Measurements from ENCODE around the gene NME3.

The NME3 gene

DNA sequence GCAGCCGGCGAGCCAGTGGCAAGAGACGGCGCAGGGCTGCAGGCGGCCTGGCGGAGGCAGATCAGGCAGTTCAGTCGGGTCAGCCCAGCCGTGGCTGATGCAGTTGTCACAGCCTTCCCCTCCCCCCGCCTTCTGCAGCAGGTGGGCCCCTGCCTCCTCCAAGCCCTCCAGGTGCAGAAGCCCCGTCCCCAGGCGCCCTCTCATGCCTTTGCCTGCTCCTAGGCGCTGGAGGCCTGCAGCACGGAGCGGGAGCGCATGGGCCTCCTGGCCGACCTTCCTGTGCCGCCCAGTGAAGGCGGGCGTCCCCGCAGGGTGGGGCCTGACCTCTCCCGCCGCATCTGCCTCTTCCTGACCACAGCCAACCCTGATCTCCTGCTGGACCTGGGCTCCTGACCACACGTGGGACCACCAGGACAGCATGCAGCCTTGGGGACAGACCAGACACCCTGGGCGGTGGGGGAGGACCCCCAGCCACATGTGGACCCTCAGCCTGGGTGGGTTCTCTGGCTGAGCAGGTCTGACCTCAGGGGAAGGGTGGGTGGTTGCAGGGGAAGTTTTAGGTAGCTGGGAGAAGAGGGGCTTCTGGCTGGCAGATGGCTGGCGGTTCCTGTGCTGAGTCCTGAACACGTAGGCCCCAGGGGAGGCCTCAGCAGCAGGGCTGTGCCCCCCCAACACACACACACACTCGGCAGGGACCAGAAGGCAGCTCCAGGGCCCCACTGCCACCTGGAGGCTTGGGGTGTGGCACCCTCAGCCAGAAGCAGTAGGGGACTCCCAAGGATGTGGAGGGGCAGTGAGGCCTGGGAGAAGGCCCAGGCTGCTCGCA lies 4.7 kb upstream of the NME3 start:
- no peak overlapping the region for H3K4me3 ChIP-seq (ENCODE audit: low read depth in 1 of 5, low read length in 5 of 5)
- peaks cover 0 to 57% (median 43%) of the 10 kb centered on the region in 5 donors for H3K36me3 ChIP-seq (ENCODE audit: control insufficient read depth in 5 of 5, insufficient read depth in 5 of 5, low read length in 5 of 5)
- no peaks in the 10 kb centered on the region for H3K9me3 ChIP-seq (ENCODE audit: control insufficient read depth in 5 of 5, low read length in 5 of 5)
- H3K27me3 ChIP-seq (ENCODE audit: control insufficient read depth in 5 of 5, insufficient read depth in 4 of 5, low read length in 5 of 5) = no peaks in the 10 kb centered on the region
- no peak overlapping the region for H3K27ac ChIP-seq (ENCODE audit: low read depth, low read length)
- peaks cover 7 to 39% (median 37%) of the 10 kb centered on the region in 5 donors for H3K4me1 ChIP-seq (ENCODE audit: control insufficient read depth in 5 of 5, insufficient read depth in 5 of 5, low read length in 5 of 5)
- H3K9ac ChIP-seq (ENCODE audit: low read length in 5 of 5) = no peak overlapping the region

DNA sequence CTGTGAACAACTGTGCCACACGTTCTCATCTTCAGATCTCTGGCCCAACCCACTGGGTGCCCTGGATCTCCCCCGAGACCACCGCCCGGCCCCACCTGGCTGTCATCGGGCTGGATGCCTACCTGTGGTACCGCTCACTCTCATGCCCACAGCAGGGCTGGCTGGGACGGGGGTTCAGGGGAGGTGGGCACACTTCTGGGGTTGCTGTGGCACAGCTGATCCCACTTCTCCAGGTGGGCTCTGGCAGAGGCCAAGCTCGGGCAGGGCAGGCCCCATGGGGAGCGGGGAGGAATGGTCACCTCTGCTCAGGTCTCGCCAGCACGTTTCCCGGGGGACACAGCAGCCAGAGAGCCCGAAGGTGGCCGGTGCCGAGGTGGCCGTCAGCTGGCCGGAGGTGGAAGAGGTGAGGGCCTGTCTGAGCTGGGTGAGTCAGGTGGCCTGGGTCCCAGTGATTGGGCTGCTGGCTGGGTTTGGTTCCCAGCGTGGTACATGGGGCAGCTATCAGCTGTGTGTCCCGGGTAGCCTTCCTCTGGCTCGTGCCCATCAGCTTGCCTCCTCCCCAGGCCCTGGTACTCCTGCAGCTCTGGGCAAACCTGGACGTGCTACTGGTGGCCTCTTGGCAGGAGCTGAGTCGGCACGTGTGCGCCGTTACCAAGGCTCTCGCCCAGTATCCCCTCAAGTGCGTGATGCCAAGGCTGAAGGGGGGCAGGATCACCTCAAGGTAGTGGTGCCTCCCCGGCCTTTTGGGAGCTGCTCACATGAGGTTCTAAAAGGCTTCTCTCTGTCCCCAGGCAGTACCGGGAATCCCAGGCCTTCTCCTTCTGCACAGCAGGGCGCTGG lies 3.9 kb upstream of the NME3 start:
- H3K27ac ChIP-seq (ENCODE audit: low read depth, low read length) = no peak overlapping the region
- H3K9me3 ChIP-seq (ENCODE audit: control insufficient read depth in 5 of 5, low read length in 5 of 5) = no peaks in the 10 kb centered on the region
- peaks cover 7 to 43% (median 39%) of the 10 kb centered on the region in 5 donors for H3K4me1 ChIP-seq (ENCODE audit: control insufficient read depth in 5 of 5, insufficient read depth in 5 of 5, low read length in 5 of 5)
- H3K27me3 ChIP-seq (ENCODE audit: control insufficient read depth in 5 of 5, insufficient read depth in 4 of 5, low read length in 5 of 5) = no peaks in the 10 kb centered on the region
- H3K9ac ChIP-seq (ENCODE audit: low read length in 5 of 5) = peak overlapping the region in 1 of 5 donors; percentile 84
- H3K4me3 ChIP-seq (ENCODE audit: low read depth in 1 of 5, low read length in 5 of 5) = no peak overlapping the region
- peaks cover 0 to 49% (median 38%) of the 10 kb centered on the region in 5 donors for H3K36me3 ChIP-seq (ENCODE audit: control insufficient read depth in 5 of 5, insufficient read depth in 5 of 5, low read length in 5 of 5)

DNA sequence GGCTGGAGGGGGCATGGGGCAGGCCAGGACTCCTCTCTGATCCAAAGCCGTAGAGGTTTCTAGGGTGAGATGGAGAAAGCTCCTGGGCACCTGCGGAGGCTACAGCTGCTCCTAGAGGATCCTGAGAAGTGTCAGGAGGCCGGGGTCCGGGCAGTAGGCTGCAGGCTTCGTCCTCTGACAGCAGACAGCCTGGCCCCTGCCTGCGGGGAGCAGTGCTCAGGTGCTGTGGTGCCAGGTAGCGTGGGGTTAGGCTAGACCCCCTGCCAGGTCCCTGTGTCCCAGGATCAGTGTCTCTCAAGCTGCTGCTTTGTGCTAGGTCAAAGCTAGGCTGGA lies 3.1 kb upstream of the NME3 start:
- no peaks in the 10 kb centered on the region for H3K27me3 ChIP-seq (ENCODE audit: control insufficient read depth in 5 of 5, insufficient read depth in 4 of 5, low read length in 5 of 5)
- H3K9ac ChIP-seq (ENCODE audit: low read length in 5 of 5) = peak overlapping the region in 3 of 5 donors; percentile 84 to 91 (median 88)
- peak overlapping the region in 3 of 5 donors; percentile 89 to 96 (median 91) for H3K4me3 ChIP-seq (ENCODE audit: low read depth in 1 of 5, low read length in 5 of 5)
- no peaks in the 10 kb centered on the region for H3K9me3 ChIP-seq (ENCODE audit: control insufficient read depth in 5 of 5, low read length in 5 of 5)
- peaks cover 0 to 45% (median 37%) of the 10 kb centered on the region in 5 donors for H3K36me3 ChIP-seq (ENCODE audit: control insufficient read depth in 5 of 5, insufficient read depth in 5 of 5, low read length in 5 of 5)
- peaks cover 7 to 45% (median 40%) of the 10 kb centered on the region in 5 donors for H3K4me1 ChIP-seq (ENCODE audit: control insufficient read depth in 5 of 5, insufficient read depth in 5 of 5, low read length in 5 of 5)
- H3K27ac ChIP-seq (ENCODE audit: low read depth, low read length) = no peak overlapping the region

DNA sequence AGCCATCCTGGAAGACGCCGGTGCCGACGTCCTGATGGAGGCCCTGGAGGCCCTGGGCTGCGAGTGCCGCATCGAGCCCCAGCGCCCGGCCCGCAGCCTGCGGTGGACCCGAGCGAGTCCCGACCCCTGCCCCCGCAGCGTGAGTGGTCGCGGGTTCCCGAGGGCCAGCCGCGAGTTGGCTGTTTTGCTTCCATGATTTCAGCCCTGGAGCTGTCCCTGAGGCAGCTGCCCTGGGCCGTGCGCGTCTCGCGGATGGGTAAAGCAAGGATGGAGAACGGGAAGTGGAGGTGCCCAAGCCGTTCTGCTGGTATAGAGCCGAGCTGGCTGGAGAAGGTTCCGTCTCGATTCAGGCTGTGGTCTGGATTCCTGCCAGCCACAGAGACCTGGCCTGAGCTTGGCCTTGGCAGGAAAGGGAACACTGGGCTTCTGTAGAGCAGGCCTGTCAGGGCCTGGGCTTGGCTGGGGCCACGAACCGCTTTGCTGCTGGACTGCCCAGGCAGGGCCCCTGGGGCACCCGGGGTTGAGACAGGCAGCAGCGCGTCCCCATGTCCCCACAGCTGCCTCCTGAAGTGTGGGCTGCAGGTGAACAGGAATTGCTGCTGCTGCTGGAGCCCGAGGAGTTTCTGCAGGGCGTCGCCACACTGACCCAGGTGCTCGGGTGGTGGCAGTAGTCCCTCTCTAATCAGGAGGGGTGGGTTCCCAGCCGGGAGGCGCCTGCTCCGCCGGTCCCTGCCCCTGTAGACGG lies 2.5 kb upstream of the NME3 start:
- H3K36me3 ChIP-seq (ENCODE audit: control insufficient read depth in 5 of 5, insufficient read depth in 5 of 5, low read length in 5 of 5) = peaks cover 0 to 44% (median 34%) of the 10 kb centered on the region in 5 donors
- H3K4me1 ChIP-seq (ENCODE audit: control insufficient read depth in 5 of 5, insufficient read depth in 5 of 5, low read length in 5 of 5) = peaks cover 7 to 45% (median 40%) of the 10 kb centered on the region in 5 donors
- no peaks in the 10 kb centered on the region for H3K27me3 ChIP-seq (ENCODE audit: control insufficient read depth in 5 of 5, insufficient read depth in 4 of 5, low read length in 5 of 5)
- no peaks in the 10 kb centered on the region for H3K9me3 ChIP-seq (ENCODE audit: control insufficient read depth in 5 of 5, low read length in 5 of 5)
- peak overlapping the region; percentile 16 to 91 (median 88) for H3K9ac ChIP-seq (ENCODE audit: low read length in 5 of 5)
- peak overlapping the region; percentile 62 for H3K27ac ChIP-seq (ENCODE audit: low read depth, low read length)
- peak overlapping the region; percentile 55 to 96 (median 89) for H3K4me3 ChIP-seq (ENCODE audit: low read depth in 1 of 5, low read length in 5 of 5)

DNA sequence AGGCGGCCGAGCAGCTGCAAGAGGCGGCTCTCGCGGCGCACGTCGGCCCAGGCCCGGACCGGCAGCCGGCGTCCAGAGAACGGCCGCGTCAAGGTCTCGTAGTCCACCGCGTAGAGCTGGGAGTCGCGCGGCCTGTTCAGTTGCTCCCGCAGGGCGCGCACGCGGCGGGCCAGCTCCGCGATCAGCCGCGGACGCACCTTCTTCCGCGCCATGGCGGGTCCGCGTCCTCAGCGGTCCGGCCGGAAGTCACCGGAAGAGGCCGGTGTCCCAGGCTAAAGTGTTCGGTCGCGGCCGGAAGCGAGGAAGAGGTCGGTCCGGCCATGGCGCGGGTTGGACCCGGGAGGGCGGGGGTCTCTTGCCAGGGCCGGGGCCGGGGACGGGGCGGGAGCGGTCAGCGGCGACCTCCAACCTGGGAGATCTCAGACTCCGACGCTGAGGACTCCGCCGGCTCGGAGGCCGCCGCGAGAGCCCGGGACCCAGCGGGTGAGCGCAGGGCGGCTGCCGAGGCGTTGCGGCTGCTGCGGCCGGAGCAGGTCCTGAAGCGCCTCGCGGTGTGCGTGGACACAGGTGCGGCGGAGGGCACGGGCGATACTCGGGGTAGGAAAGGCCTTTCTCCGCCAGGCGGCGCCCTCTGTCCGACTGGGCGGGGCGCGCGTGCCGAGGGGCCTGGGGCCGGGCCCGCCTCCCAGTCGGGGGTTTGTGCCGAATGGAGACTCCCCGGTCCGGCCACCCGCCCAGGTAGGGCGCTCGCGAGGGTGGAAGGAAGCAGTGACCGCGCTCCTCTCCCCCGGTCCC lies 1.8 kb upstream of the NME3 start, which contains the start of gene MRPS34:
Gene MRPS34, minus strand, starts transcription at position 227 of the 795 bp plus-strand sequence. Its CDS starts 15 bp downstream, at position 212.
- H3K27ac ChIP-seq (ENCODE audit: low read depth, low read length) = peak within 1 kb of the TSS; percentile 62
- peaks cover 0 to 45% (median 38%) of the 10 kb centered on the region in 5 donors for H3K36me3 ChIP-seq (ENCODE audit: control insufficient read depth in 5 of 5, insufficient read depth in 5 of 5, low read length in 5 of 5)
- H3K9ac ChIP-seq (ENCODE audit: low read length in 5 of 5) = peak within 1 kb of the TSS; percentile 26 to 91 (median 88)
- peak within 1 kb of the TSS; percentile 73 to 96 (median 90) for H3K4me3 ChIP-seq (ENCODE audit: low read depth in 1 of 5, low read length in 5 of 5)
- H3K27me3 ChIP-seq (ENCODE audit: control insufficient read depth in 5 of 5, insufficient read depth in 4 of 5, low read length in 5 of 5) = no peaks in the 10 kb centered on the region
- no peaks in the 10 kb centered on the region for H3K9me3 ChIP-seq (ENCODE audit: control insufficient read depth in 5 of 5, low read length in 5 of 5)
- H3K4me1 ChIP-seq (ENCODE audit: control insufficient read depth in 5 of 5, insufficient read depth in 5 of 5, low read length in 5 of 5) = peaks cover 7 to 45% (median 40%) of the 10 kb centered on the region in 5 donors

DNA sequence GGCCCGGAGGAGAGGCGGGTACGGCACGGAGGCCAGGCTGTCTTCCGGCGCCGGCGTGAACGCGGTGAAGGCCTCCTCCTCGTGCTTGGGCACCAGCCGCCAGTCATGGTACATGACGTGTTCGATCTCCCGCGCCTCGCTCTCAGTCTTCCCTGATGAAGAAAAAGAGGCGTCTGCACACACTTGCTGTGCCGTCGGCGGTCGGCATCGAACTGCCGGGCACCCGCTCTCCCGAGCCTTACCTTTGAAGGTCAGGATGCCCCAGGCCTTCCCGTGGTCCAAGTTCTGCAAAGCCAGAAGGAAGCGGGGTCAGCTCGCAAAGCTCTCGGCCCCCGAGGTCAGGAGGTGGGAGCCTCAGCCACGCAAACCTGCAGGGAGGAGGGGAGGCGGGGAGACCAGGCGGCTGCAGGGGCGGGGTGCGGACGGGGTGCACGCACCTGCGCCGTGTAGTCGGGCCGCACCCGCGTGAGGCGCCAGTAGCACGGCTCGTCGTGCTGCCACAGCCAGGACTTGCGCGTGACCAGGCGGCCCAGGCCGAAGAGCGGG lies 1.1 kb upstream of the NME3 start, which contains the start of gene EME2:
Gene EME2, plus strand, starts transcription at position 449 of the 546 bp plus-strand sequence. CDS start 418 bp downstream, outside the sequence.
- Histone ChIP-seq H3K9me3 (ENCODE audit: control insufficient read depth in 5 of 5, low read length in 5 of 5) (no peaks in the 10 kb centered on the region), H3K36me3 (ENCODE audit: control insufficient read depth in 5 of 5, insufficient read depth in 5 of 5, low read length in 5 of 5) (peaks cover 0 to 45% (median 38%) of the 10 kb centered on the region in 5 donors), H3K9ac (ENCODE audit: low read length in 5 of 5) (peak within 1 kb of the TSS; percentile 26 to 91 (median 88)), H3K4me1 (ENCODE audit: control insufficient read depth in 5 of 5, insufficient read depth in 5 of 5, low read length in 5 of 5) (peaks cover 7 to 45% (median 40%) of the 10 kb centered on the region in 5 donors), H3K4me3 (ENCODE audit: low read depth in 1 of 5, low read length in 5 of 5) (peak within 1 kb of the TSS; percentile 73 to 96 (median 90)), H3K27me3 (ENCODE audit: control insufficient read depth in 5 of 5, insufficient read depth in 4 of 5, low read length in 5 of 5) (no peaks in the 10 kb centered on the region), H3K27ac (ENCODE audit: low read depth, low read length) (peak within 1 kb of the TSS; percentile 62)

DNA sequence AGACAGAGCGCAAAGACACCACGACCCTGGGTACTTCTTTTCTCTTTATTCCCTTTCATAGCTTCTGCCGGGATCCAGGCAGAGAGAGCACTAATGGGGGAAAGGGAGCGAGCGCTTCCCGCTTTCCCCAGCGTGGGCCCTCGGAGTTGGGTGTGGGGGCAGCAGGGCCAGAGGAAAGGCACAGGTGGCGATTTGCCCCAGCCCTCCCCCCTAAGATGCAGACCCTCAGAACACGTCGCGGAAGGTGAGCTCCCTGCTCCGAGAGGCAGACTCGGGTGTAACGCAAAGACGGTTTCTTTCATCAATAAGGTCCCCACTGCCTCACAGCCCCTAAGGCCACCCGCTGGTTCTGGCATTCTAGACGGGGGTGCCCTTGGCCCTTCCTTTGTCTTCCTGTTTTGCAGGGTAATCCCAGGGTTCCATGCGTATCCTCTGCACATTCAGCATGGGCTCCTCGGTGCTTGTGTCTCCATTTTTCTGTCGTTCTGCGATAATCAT lies 570 bp upstream of the NME3 start:
- H3K27me3 ChIP-seq (ENCODE audit: control insufficient read depth in 5 of 5, insufficient read depth in 4 of 5, low read length in 5 of 5) = no peaks in the 10 kb centered on the region
- H3K9ac ChIP-seq (ENCODE audit: low read length in 5 of 5) = peak overlapping the region; percentile 26 to 91 (median 88)
- peaks cover 7 to 45% (median 40%) of the 10 kb centered on the region in 5 donors for H3K4me1 ChIP-seq (ENCODE audit: control insufficient read depth in 5 of 5, insufficient read depth in 5 of 5, low read length in 5 of 5)
- peak overlapping the region; percentile 73 to 96 (median 90) for H3K4me3 ChIP-seq (ENCODE audit: low read depth in 1 of 5, low read length in 5 of 5)
- no peaks in the 10 kb centered on the region for H3K9me3 ChIP-seq (ENCODE audit: control insufficient read depth in 5 of 5, low read length in 5 of 5)
- peak overlapping the region; percentile 62 for H3K27ac ChIP-seq (ENCODE audit: low read depth, low read length)
- H3K36me3 ChIP-seq (ENCODE audit: control insufficient read depth in 5 of 5, insufficient read depth in 5 of 5, low read length in 5 of 5) = peaks cover 0 to 45% (median 38%) of the 10 kb centered on the region in 5 donors

DNA sequence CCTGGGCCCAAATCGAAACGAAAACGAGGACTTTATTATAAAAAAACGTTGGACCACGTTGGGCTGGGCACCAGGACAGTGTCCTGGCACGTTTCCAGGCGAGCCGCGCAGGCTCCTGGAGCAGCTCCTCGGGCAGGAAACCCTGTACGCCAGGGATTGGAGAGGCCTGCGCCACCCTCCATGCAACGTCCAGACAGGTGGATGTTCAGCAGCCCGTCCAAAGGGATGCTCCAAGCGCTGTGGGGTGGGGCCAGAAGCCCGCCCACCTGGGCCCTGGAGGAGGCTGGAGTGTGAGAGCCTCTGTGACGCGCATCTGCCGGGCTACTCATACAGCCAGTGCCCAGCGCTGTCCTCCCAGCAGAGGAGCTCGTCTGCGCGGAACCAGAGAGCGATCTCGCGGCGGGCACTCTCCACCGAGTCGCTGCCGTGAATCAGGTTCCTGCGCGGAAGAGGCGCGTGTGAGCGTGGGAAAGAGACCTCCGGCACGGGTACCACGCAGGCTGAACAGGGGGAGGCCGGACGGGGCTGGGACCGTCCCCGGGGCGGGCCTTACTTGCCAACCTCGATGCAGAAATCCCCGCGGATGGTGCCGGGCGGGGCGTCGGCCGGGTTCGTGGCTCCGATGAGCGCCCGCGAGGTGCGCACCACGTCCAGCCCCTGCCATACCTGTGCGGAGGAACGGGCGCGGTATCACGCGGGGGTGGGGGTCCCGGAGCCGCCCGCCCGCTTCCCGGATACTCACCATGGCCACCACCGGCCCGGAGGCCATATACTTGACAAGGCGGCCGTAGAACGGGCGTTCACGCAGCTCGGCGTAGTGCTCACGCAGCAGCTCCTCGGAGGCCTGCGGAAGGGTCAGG lies 785 bp downstream of the NME3 start:
- peak overlapping the region in 4 of 5 donors; percentile 73 to 96 (median 90) for H3K4me3 ChIP-seq (ENCODE audit: low read depth in 1 of 5, low read length in 5 of 5)
- H3K27ac ChIP-seq (ENCODE audit: low read depth, low read length) = peak overlapping the region; percentile 62
- no peaks in the 10 kb centered on the region for H3K27me3 ChIP-seq (ENCODE audit: control insufficient read depth in 5 of 5, insufficient read depth in 4 of 5, low read length in 5 of 5)
- H3K9ac ChIP-seq (ENCODE audit: low read length in 5 of 5) = peak overlapping the region in 3 of 5 donors; percentile 45 to 75 (median 66)
- H3K9me3 ChIP-seq (ENCODE audit: control insufficient read depth in 5 of 5, low read length in 5 of 5) = no peaks in the 10 kb centered on the region
- H3K4me1 ChIP-seq (ENCODE audit: control insufficient read depth in 5 of 5, insufficient read depth in 5 of 5, low read length in 5 of 5) = peaks cover 7 to 45% (median 40%) of the 10 kb centered on the region in 5 donors
- peaks cover 0 to 45% (median 38%) of the 10 kb centered on the region in 5 donors for H3K36me3 ChIP-seq (ENCODE audit: control insufficient read depth in 5 of 5, insufficient read depth in 5 of 5, low read length in 5 of 5)
